ENCODE results near the gene PPIL6. TPM values are rescaled to one million over a fixed set of nuclear protein-coding genes. Genes with fewer than 3 reads are reported as not detected.

PPIL6 gene
- total and polyA plus RNA-seq, 2 experiments from 2014 or later, result 1.7 TPM

- TF ChIP-seq REST (IDR thresholded peaks at IDR 0.05; ENCODE audit: unreplicated experiment), result no peak
- no peak for TF ChIP-seq EZH2 (IDR thresholded peaks at IDR 0.05; ENCODE audit: low read depth, unreplicated experiment)
Observed at GRCh38 chr6:109451376-109451775, 10.9 kb upstream of the PPIL6 start (continued).

DNA sequence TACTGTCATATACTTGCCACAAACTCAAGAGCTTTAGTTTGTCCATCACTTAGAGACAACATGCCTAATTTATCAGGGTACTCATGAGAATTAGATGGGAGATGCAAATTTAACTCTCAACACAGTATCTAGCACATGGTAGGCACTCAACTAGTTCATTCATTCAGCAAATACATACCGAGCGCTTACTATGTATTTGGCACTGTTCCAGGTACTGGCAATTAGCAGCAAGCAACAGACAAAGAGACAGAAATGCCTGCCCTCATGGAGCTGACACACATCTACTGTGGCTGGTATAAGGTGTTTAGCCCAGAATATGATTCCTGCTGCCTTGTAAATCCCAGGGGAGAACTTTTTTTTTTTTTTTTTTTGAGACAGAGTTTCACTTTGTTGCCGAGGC is 10.4 kb upstream of the PPIL6 start:
- H3K27me3 Mint-ChIP-seq (ENCODE audit: insufficient read depth, low read depth, poor library complexity), result peaks cover 24% of the 10 kb centered on the region
- Histone ChIP-seq H3K4me1 (ENCODE audit: insufficient read depth) (peaks cover 9% of the 10 kb centered on the region; the same call in 1 of the 2 replicates), H3K27ac (ENCODE audit: low read depth) (no peak overlapping the region), H3K36me3 (ENCODE audit: insufficient read depth) (no peaks in the 10 kb centered on the region), H3K79me2 (replicated peaks; ENCODE audit: insufficient read depth) (no peaks in the 10 kb centered on the region), H4K20me1 (replicated peaks; ENCODE audit: insufficient read depth) (peaks cover 4% of the 10 kb centered on the region), H3K9me2 (ENCODE audit: insufficient read depth) (no peaks in the 10 kb centered on the region), H3F3A (replicated peaks; ENCODE audit: low read depth) (0 out of 2 replicates have a peak, but pooled peaks cover 2% of the 10 kb centered on the region), H3K4me2 (no peak overlapping the region), H2AFZ (no peak overlapping the region), H3K4me3 (no peak overlapping the region), H3K27me3 (ENCODE audit: insufficient read depth) (no peaks in the 10 kb centered on the region; the same call in 1 of the 2 replicates)
- no peak overlapping the region for H3K4me3 Mint-ChIP-seq
- ATAC-seq (no peak), DNase-seq (ENCODE audit: low spot score) (no peak)
- H3K36me3 Mint-ChIP-seq (ENCODE audit: low read depth), result peaks cover 6% of the 10 kb centered on the region
- H3K27ac Mint-ChIP-seq, result no peak overlapping the region
- H3K4me1 Mint-ChIP-seq, result peaks cover 16% of the 10 kb centered on the region
- TF ChIP-seq JUNB (IDR thresholded peaks at IDR 0.05; ENCODE audit: unreplicated experiment), result no peak
- TF ChIP-seq EZH2phosphoT487 (IDR thresholded peaks at IDR 0.05; ENCODE audit: unreplicated experiment), result no peak
- TF ChIP-seq EZH2 (IDR thresholded peaks at IDR 0.05; ENCODE audit: low read depth, unreplicated experiment), result no peak
- TF ChIP-seq ZNF462 (CRISPR knock-in tag; IDR thresholded peaks at IDR 0.05), result no peak
- TF ChIP-seq ZNF114 (CRISPR knock-in tag; IDR thresholded peaks at IDR 0.05), result no peak
- no peak for TF ChIP-seq ZNF331 (CRISPR knock-in tag; IDR thresholded peaks at IDR 0.05; ENCODE audit: low read depth)
- no peak for TF ChIP-seq STAT1 (IDR thresholded peaks at IDR 0.05; ENCODE audit: unreplicated experiment)
- no peak for TF ChIP-seq CREB1 (CRISPR knock-in tag; IDR thresholded peaks at IDR 0.05; ENCODE audit: low read depth)
- no peak for TF ChIP-seq POLR2AphosphoS5 (IDR thresholded peaks at IDR 0.05; ENCODE audit: low read depth)
- H3K9me3 Mint-ChIP-seq, result no peaks in the 10 kb centered on the region
